IPS DF 6.9 (cell line): ENCODE results near the gene INPP5D.

Experiments used
- DNase-seq: peaks from one replicate; pipeline ENCODE4 v3.0.0-alpha.2; 2013; ENCODE audit warnings: low read depth, low spot score
- H3K27ac ChIP-seq: one replicate; pipeline ENCODE4 v1.5.1; 2013; ENCODE audit warnings: low read length, control low read depth
- H3K27me3 ChIP-seq: 2 replicates; pipeline ENCODE4 v1.6.1; 2013; ENCODE audit warnings: mild to moderate bottlenecking, low read length; ENCODE audit not compliant: control insufficient read depth, insufficient read depth
- H3K36me3 ChIP-seq: 2 replicates; pipeline ENCODE4 v1.6.1; 2013; ENCODE audit warnings: low read length; ENCODE audit not compliant: control insufficient read depth, insufficient read depth
- H3K4me1 ChIP-seq: 2 replicates; pipeline ENCODE4 v1.6.1; 2013; ENCODE audit warnings: low read length; ENCODE audit not compliant: control insufficient read depth, insufficient read depth
- H3K4me3 ChIP-seq: 2 replicates; pipeline ENCODE4 v1.5.1; 2013; ENCODE audit warnings: mild to moderate bottlenecking, low read length
- H3K9me3 ChIP-seq: 2 replicates; pipeline ENCODE4 v1.6.1; 2013; ENCODE audit warnings: low read length, inconsistent platforms; ENCODE audit not compliant: control insufficient read depth, insufficient read depth
- WGBS: extraction: QIAGEN DNeasy Blood & Tissue Kit; methylation state at CpG from one replicate; pipeline ENCODE4 v1.1.7; 2013; ENCODE audit warnings: mixed read lengths, missing lambda C conversion rate; ENCODE audit not compliant: insufficient read length, insufficient coverage; 5-methylcytosine and 5-hydroxymethylcytosine counted together

The INPP5D gene

GRCh38 chr2:233107011-233107410 is 46.9 kb downstream of the INPP5D start:
- no CpG with 5 or more reads among the region's 1 CpG for WGBS
- DNase-seq = no peak
- Histone ChIP-seq H3K27me3 (no peaks in the 10 kb centered on the region), H3K4me3 (no peak overlapping the region), H3K27ac (no peak overlapping the region), H3K4me1 (no peaks in the 10 kb centered on the region), H3K36me3 (no peaks in the 10 kb centered on the region), H3K9me3 (no peaks in the 10 kb centered on the region)

- no peaks in the 10 kb centered on the region for H3K36me3 ChIP-seq
- no peak overlapping the region for H3K4me3 ChIP-seq
- no peak overlapping the region for H3K27ac ChIP-seq
- WGBS = no CpG with 5 or more reads among the region's 12 CpGs
- no peaks in the 10 kb centered on the region for H3K9me3 ChIP-seq
- no peaks in the 10 kb centered on the region for H3K4me1 ChIP-seq
- no peaks in the 10 kb centered on the region for H3K27me3 ChIP-seq
- DNase-seq = no peak
These were observed 47.7 kb downstream of the INPP5D start for GRCh38 chr2:233107831-233108300.

- Histone ChIP-seq H3K9me3 (no peaks in the 10 kb centered on the region), H3K36me3 (no peaks in the 10 kb centered on the region), H3K27ac (no peak overlapping the region), H3K4me1 (no peaks in the 10 kb centered on the region), H3K27me3 (no peaks in the 10 kb centered on the region), H3K4me3 (no peak overlapping the region)
- WGBS = no CpG with 5 or more reads among the region's 10 CpGs
- no peak for DNase-seq
These were observed 48.7 kb downstream of the INPP5D start for GRCh38 chr2:233108611-233109490.

- Histone ChIP-seq H3K9me3 (no peaks in the 10 kb centered on the region), H3K4me1 (no peaks in the 10 kb centered on the region), H3K27ac (no peak overlapping the region), H3K36me3 (no peaks in the 10 kb centered on the region), H3K27me3 (no peaks in the 10 kb centered on the region), H3K4me3 (no peak overlapping the region)
- WGBS = no CpG with 5 or more reads among the region's 5 CpGs
- DNase-seq = no peak
These were observed 51.3 kb downstream of the INPP5D start for GRCh38 chr2:233111427-233111826.

DNA sequence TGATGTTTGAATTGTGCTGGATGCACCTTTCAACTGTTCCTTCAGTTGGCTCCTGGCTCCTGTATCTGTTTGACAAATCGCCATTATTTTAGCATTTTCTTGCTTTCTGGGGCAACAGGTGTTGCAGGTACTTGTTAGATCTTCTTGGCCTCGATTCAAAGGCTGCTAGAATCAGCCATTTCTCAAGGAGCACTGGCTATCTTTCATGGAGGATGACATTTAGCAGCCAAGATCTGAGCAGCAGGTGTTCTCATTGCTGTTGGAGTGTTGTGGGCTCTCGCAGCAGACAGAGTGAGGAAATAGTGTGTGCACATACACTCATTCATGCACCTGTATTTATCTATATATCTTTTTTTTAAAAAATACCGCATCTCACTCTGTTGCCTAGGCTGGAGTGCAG is 52.2 kb downstream of the INPP5D start:
- no peaks in the 10 kb centered on the region for H3K9me3 ChIP-seq
- H3K27me3 ChIP-seq = no peaks in the 10 kb centered on the region
- no peaks in the 10 kb centered on the region for H3K36me3 ChIP-seq
- DNase-seq = no peak
- WGBS = no CpG with 5 or more reads among the region's 4 CpGs
- H3K27ac ChIP-seq = no peak overlapping the region
- H3K4me1 ChIP-seq = no peaks in the 10 kb centered on the region
- no peak overlapping the region for H3K4me3 ChIP-seq

DNA sequence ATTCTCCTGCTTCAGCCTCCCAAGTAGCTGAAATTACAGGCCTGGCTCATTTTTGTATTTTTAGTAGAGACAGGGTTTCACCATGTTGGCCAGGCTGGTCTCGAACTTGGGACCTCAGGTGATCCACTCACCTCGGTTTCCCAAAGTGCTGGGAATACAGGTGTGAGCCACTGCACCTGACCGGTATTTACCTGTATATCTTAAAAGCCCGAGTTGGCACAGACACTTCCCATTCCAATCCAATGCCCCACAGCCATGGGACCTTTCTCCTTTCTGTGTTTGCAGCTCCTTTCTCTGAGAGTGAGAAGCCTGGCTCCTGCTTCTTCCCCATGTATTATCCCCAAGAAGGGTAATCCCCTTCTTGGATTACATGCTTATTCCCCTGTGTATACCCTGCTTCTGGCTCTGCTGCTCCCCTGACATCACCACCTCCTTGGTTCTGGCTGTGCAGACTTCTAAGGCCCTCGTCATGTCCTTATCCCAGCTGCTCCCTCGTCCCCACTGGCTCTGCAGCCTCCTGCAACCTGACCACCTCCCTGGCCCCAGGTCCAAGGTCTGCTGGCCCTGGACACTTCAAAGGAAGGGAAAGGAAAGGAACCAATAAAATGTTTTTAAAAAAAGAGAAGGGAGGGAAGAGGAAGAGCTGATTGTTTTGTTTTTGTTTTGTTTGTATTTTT is 52.8 kb downstream of the INPP5D start:
- H3K27me3 ChIP-seq = no peaks in the 10 kb centered on the region
- peaks cover 3% of the 10 kb centered on the region; the same call in 1 of the 2 replicates for H3K4me1 ChIP-seq
- H3K27ac ChIP-seq = no peak overlapping the region
- H3K9me3 ChIP-seq = no peaks in the 10 kb centered on the region
- H3K4me3 ChIP-seq = no peak overlapping the region
- H3K36me3 ChIP-seq = no peaks in the 10 kb centered on the region
- no peak for DNase-seq
- WGBS = no CpG with 5 or more reads among the region's 6 CpGs

DNA sequence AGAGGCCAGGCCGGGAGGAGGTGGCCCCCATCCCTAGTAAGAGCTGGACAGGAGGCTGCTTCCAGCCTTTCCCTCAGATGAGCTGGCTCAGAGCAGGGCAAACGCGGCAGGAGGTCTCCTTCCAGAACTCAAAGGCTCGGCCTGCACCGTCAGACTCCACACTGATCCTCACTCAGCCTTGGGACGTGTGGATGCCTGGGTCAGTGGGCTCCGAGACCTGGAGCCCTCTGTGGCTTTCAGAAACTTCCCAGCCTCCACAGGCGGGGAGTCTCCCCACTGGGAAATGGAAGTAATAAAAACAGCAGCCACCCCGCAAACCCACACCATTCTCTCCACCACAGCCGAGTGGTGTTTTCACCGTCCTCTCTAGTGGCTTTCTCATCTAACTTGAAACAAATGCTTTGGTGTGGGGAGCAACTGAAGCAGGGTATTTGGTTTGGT is 54.3 kb downstream of the INPP5D start:
- WGBS = no CpG with 5 or more reads among the region's 11 CpGs
- Histone ChIP-seq H3K9me3 (no peaks in the 10 kb centered on the region), H3K4me1 (peaks cover 3% of the 10 kb centered on the region; the same call in 1 of the 2 replicates), H3K36me3 (no peaks in the 10 kb centered on the region), H3K27ac (no peak overlapping the region), H3K4me3 (no peak overlapping the region), H3K27me3 (no peaks in the 10 kb centered on the region)
- no peak for DNase-seq

- H3K9me3 ChIP-seq = no peaks in the 10 kb centered on the region
- no peaks in the 10 kb centered on the region for H3K27me3 ChIP-seq
- DNase-seq = no peak
- H3K27ac ChIP-seq = no peak overlapping the region
- H3K36me3 ChIP-seq = no peaks in the 10 kb centered on the region
- no peak overlapping the region for H3K4me3 ChIP-seq
- H3K4me1 ChIP-seq = peaks cover 3% of the 10 kb centered on the region; the same call in 1 of the 2 replicates
- no CpG with 5 or more reads among the region's 7 CpGs for WGBS
These were observed 55.0 kb downstream of the INPP5D start for GRCh38 chr2:233115121-233115520.

- Histone ChIP-seq H3K27ac (no peak overlapping the region), H3K36me3 (no peaks in the 10 kb centered on the region), H3K4me1 (peaks cover 3% of the 10 kb centered on the region; the same call in 1 of the 2 replicates), H3K9me3 (no peaks in the 10 kb centered on the region), H3K27me3 (no peaks in the 10 kb centered on the region), H3K4me3 (no peak overlapping the region)
- DNase-seq = no peak
- no CpG with 5 or more reads among the region's 2 CpGs for WGBS
These were observed 55.6 kb downstream of the INPP5D start for GRCh38 chr2:233115741-233116140.

- Histone ChIP-seq H3K4me3 (no peak overlapping the region), H3K36me3 (no peaks in the 10 kb centered on the region), H3K27me3 (no peaks in the 10 kb centered on the region), H3K9me3 (no peaks in the 10 kb centered on the region), H3K27ac (no peak overlapping the region), H3K4me1 (peaks cover 3% of the 10 kb centered on the region; the same call in 1 of the 2 replicates)
- WGBS = no CpG with 5 or more reads among the region's 18 CpGs
- no peak for DNase-seq
These were observed 56.8 kb downstream of the INPP5D start for GRCh38 chr2:233116946-233117345.
